GM12892 (cell line): Measurements from ENCODE around the gene PTPRU.

Source experiments
- DNase-seq: peaks from one replicate; pipeline ENCODE4 v3.0.0; 2011; ENCODE audit not compliant: insufficient read length
- FAIRE-seq: peaks from 2 replicates; lab custom pipeline; 2011; peaks lifted over from hg19 to GRCh38; lab: Jason Lieb, UNC
- POLR2A ChIP-seq: IDR thresholded peaks from 2 replicates; pipeline ENCODE4 v1.6.1; 2011; ENCODE audit warnings: low read depth, low read length, control low read depth
- POLR2AphosphoS5 ChIP-seq: IDR thresholded peaks from 2 replicates; pipeline ENCODE4 v1.6.1; 2011; ENCODE audit warnings: low read depth, low read length, control low read depth
- TAF1 ChIP-seq: IDR thresholded peaks from 2 replicates; pipeline ENCODE4 v1.6.1; 2011; ENCODE audit warnings: low read depth, mild to moderate bottlenecking, control low read depth, low read length, borderline replicate concordance

Gene PTPRU

GRCh38 chr1:29319300-29320110 lies 83.2 kb downstream of the PTPRU start:
- TF ChIP-seq TAF1: no peak
- TF ChIP-seq POLR2A: no peak
- TF ChIP-seq POLR2AphosphoS5: no peak
- DNase-seq (no peak), FAIRE-seq (no peak)

GRCh38 chr1:29320156-29320940 lies 84.0 kb downstream of the PTPRU start:
- TF ChIP-seq TAF1 (no peak), POLR2AphosphoS5 (no peak), POLR2A (no peak)
- FAIRE-seq: no peak
- no peak for DNase-seq

GRCh38 chr1:29321176-29321575 lies 84.9 kb downstream of the PTPRU start:
- DNase-seq: no peak
- FAIRE-seq: no peak
- no peak for TF ChIP-seq POLR2AphosphoS5

DNA sequence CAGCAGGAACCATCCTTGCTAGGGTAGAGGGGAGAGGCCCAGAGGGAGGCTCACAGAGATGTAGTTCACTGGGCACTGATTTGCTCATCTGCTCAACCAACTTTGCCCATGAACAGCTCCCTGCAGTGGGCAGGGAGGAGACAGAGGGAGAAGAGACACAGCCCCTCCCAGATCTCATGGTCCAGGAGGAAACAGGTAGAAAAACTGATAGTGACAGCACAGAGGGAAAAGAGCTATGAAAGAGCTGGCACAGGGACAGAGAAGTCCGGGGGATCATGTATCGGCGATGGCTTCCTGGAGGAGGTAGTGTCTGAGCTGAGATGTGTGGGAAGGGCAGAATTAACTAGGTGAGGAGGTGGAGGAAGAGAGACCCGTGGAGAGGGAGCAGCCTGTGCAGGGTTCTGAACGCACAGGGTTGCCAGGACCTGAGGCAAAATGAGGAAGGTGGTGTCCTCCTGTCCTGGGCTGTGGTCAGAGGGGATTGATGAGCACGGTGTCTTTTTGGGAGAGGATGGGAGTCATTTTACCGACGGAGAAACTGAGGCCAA lies 85.9 kb downstream of the PTPRU start:
- TF ChIP-seq POLR2AphosphoS5 (no peak), POLR2A (no peak), TAF1 (no peak)
- FAIRE-seq: no peak
- DNase-seq: no peak

DNA sequence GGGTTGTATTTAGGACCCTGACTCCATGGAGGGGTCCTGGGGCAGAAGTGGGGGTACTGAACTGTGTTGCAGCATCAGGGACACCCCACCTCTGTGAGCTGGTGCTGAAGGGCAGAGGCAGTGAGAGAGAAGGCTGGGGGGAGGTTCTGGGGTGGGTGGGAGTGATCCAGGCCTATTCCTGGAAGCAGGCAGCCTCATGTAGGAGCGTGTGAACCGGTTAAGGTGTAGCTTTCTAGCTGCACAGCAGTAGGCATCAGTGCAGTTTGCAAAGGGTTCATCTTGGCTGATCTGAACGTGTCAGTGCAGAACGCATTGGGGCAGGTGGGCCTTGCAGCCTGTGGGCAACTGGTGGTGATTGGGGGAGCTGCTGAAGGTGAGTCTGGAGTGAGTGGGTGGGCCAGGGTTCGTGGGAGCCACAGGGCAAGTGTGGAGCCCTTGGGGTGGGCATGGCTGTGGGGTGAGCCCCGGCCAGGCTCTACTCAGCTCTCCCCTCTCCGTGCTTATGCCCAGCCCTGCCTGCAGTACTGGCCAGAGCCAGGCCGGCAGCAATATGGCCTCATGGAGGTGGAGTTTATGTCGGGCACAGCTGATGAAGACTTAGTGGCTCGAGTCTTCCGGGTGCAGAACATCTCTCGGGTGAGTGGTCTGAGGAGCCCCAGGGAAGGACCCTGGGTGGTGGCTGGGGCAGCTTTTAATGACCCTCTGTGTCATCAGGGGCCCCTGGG lies 86.7 kb downstream of the PTPRU start:
- FAIRE-seq (no peak), DNase-seq (no peak)
- no peak for TF ChIP-seq POLR2AphosphoS5
- no peak for TF ChIP-seq POLR2A
- TF ChIP-seq TAF1: no peak

DNA sequence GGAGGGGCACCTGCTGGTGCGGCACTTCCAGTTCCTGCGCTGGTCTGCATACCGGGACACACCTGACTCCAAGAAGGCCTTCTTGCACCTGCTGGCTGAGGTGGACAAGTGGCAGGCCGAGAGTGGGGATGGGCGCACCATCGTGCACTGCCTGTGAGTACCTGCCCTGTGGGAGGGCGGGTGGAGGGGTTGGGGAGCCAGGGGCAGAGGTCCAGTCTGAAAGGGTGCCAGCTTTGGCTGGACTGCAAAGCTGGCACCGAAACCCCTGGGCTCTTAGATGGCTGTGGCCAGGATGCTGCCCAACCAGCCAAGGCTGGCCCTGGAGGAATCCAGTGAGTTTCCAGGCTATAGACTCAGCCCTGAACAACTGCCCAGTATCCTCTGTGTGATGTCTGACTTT lies 87.3 kb downstream of the PTPRU start:
- DNase-seq (no peak), FAIRE-seq (no peak)
- TF ChIP-seq POLR2A (no peak), TAF1 (no peak), POLR2AphosphoS5 (no peak)

- DNase-seq (no peak), FAIRE-seq (no peak)
- TF ChIP-seq POLR2A (no peak), TAF1 (no peak), POLR2AphosphoS5 (no peak)
Observed at GRCh38 chr1:29324202-29324601, 87.9 kb downstream of the PTPRU start.

GRCh38 chr1:29324771-29325351 lies 88.5 kb downstream of the PTPRU start:
- FAIRE-seq (no peak), DNase-seq (no peak)
- TF ChIP-seq POLR2AphosphoS5 (no peak), POLR2A (no peak), TAF1 (no peak)

GRCh38 chr1:29325675-29326074 lies 89.4 kb downstream of the PTPRU start:
- TF ChIP-seq POLR2A: no peak
- TF ChIP-seq POLR2AphosphoS5: no peak
- TF ChIP-seq TAF1: no peak
- no peak for FAIRE-seq
- no peak for DNase-seq

- TF ChIP-seq TAF1 (no peak), POLR2AphosphoS5 (no peak), POLR2A (no peak)
- FAIRE-seq (no peak), DNase-seq (no peak)
Observed at GRCh38 chr1:29326123-29326522, 89.8 kb downstream of the PTPRU start.
